MM.1S (cell line): ENCODE measurements around the gene ATOH8.

Experiments used
- DNase-seq: peaks from one replicate; pipeline ENCODE4 v3.0.0-alpha.2; 2015
- H2AFZ ChIP-seq: fragments of 300-600 bp; sonication (generic); 2 replicates; pipeline ENCODE4 v1.6.0; 2016; ENCODE audit warnings: antibody characterized with exemption, low read length
- H3F3A ChIP-seq: fragments of 300-600 bp; sonication (generic); 2 replicates; pipeline ENCODE4 v1.6.1; 2016; ENCODE audit warnings: mild to moderate bottlenecking, antibody characterized with exemption, low read length, moderate library complexity, mixed read lengths; ENCODE audit not compliant: insufficient read depth
- H3K27ac ChIP-seq: fragments of 300-600 bp; sonication (generic); 2 replicates; pipeline ENCODE4 v1.5.1; 2016; ENCODE audit warnings: mild to moderate bottlenecking, low read length
- H3K27me3 ChIP-seq: fragments of 300-600 bp; sonication (generic); replicated peaks from 2 replicates; pipeline ENCODE4 v1.6.0; 2016; ENCODE audit warnings: low read length; ENCODE audit not compliant: insufficient read depth
- H3K36me3 ChIP-seq: fragments of 300-600 bp; sonication (generic); replicated peaks from 2 replicates; pipeline ENCODE4 v1.6.1; 2016; ENCODE audit warnings: mild to moderate bottlenecking, low read length, mixed read lengths; ENCODE audit not compliant: insufficient read depth
- H3K4me1 ChIP-seq: fragments of 300-600 bp; sonication (generic); 2 replicates; pipeline ENCODE4 v1.6.1; 2016; ENCODE audit warnings: low read length, mixed read lengths
- H3K4me2 ChIP-seq: fragments of 300-600 bp; sonication (generic); 2 replicates; pipeline ENCODE4 v1.6.0; 2016; ENCODE audit warnings: low read depth, low read length
- H3K4me3 ChIP-seq: fragments of 300-600 bp; sonication (generic); 2 replicates; pipeline ENCODE4 v1.5.1; 2016; ENCODE audit warnings: low read length, mixed read lengths
- H3K79me2 ChIP-seq: fragments of 300-600 bp; sonication (generic); 2 replicates; pipeline ENCODE4 v1.6.1; 2016; ENCODE audit warnings: mixed run types, low read length, mixed read lengths
- H3K9ac ChIP-seq: fragments of 300-600 bp; sonication (generic); 2 replicates; pipeline ENCODE4 v1.6.1; 2016; ENCODE audit warnings: low read length, mixed read lengths
- H3K9me2 ChIP-seq: fragments of 300-600 bp; sonication (generic); replicated peaks from 2 replicates; pipeline ENCODE4 v1.6.1; 2016; ENCODE audit warnings: mild to moderate bottlenecking, low read length, mixed read lengths; ENCODE audit not compliant: insufficient read depth
- H3K9me3 ChIP-seq: fragments of 300-600 bp; sonication (generic); replicated peaks from 2 replicates; pipeline ENCODE4 v1.6.1; 2016; ENCODE audit warnings: mild to moderate bottlenecking, low read length, mixed read lengths; ENCODE audit not compliant: insufficient read depth
- H4K20me1 ChIP-seq: fragments of 300-600 bp; sonication (generic); 2 replicates; pipeline ENCODE4 v1.6.1; 2016; ENCODE audit warnings: mild to moderate bottlenecking, low read length, moderate library complexity, mixed read lengths; ENCODE audit not compliant: insufficient read depth
- EZH2 ChIP-seq: fragments of 300-600 bp; sonication (generic); optimal IDR thresholded peaks from 2 replicates; pipeline ENCODE3; 2017; ENCODE audit warnings: low read depth, mild to moderate bottlenecking, antibody characterized with exemption, low read length, mixed read lengths
- EZH2phosphoT487 ChIP-seq: fragments of 300-600 bp; sonication (generic); IDR thresholded peaks from 2 replicates; pipeline ENCODE4 v1.6.1; 2018; ENCODE audit warnings: antibody characterized with exemption, low read length
- TF ChIP-seq, protein P1 (sequence below): fragments of 300-600 bp; sonication (generic); IDR thresholded peaks from 2 replicates; pipeline ENCODE4 v1.5.1; 2016; ENCODE audit warnings: antibody characterized with exemption, low read length, mixed read lengths

Gene ATOH8

DNA sequence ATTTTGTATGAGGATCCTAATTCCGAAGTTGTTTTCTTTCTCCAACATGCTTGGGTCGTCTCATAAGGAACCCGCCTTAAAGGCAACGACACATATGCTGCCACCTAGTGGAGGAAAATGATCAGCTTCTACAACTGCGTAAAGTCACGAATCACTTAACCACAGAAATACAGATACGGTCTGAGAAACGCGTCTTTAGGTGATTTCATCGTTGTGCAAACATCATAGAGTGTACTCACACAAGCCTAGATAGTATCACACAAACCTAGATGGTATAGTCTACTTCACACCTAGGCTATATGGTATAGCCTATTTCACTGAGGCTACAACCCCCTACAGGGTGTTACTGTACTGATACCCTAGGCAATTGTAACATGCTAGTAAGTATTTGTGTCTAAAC, 46.5 kb upstream of the ATOH8 start:
- Histone ChIP-seq H3K9me3 (no peaks in the 10 kb centered on the region), H3K9me2 (no peaks in the 10 kb centered on the region), H3K79me2 (no peaks in the 10 kb centered on the region), H3K36me3 (no peaks in the 10 kb centered on the region), H3K4me1 (peaks cover 63% of the 10 kb centered on the region), H3F3A (peaks cover 11% of the 10 kb centered on the region), H3K4me3 (no peak overlapping the region), H3K27ac (no peak overlapping the region), H2AFZ (peak overlapping the region; percentile 29), H3K27me3 (no peaks in the 10 kb centered on the region), H4K20me1 (no peaks in the 10 kb centered on the region), H3K9ac (no peak overlapping the region), H3K4me2 (peak overlapping the region; percentile 20; the same call in 1 of the 2 replicates)
- DNase-seq = peak; percentile 89
- TF ChIP-seq, protein P1, sequence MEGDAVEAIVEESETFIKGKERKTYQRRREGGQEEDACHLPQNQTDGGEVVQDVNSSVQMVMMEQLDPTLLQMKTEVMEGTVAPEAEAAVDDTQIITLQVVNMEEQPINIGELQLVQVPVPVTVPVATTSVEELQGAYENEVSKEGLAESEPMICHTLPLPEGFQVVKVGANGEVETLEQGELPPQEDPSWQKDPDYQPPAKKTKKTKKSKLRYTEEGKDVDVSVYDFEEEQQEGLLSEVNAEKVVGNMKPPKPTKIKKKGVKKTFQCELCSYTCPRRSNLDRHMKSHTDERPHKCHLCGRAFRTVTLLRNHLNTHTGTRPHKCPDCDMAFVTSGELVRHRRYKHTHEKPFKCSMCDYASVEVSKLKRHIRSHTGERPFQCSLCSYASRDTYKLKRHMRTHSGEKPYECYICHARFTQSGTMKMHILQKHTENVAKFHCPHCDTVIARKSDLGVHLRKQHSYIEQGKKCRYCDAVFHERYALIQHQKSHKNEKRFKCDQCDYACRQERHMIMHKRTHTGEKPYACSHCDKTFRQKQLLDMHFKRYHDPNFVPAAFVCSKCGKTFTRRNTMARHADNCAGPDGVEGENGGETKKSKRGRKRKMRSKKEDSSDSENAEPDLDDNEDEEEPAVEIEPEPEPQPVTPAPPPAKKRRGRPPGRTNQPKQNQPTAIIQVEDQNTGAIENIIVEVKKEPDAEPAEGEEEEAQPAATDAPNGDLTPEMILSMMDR = peak; percentile 89
- no peak for TF ChIP-seq EZH2

DNA sequence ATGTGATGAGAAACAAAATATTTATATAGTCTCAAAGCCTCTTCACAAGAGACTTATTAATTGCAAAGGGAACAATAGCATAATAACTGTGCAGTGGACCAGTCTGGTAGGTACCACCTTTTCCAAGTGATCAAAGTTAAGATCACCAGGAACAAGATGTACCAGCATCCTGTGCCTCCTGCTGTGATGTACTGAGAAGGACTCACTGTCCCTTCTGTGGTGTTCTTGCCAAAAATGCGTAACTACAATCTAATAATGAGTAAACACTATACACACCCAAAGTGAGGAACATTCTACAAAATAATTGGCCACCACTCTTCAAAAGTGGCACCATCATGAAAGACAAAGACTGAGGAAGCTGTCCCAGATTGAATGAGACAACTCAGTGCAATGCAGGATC, 45.1 kb upstream of the ATOH8 start:
- Histone ChIP-seq H3F3A (peaks cover 11% of the 10 kb centered on the region), H4K20me1 (no peaks in the 10 kb centered on the region), H3K27me3 (no peaks in the 10 kb centered on the region), H3K4me2 (no peak overlapping the region), H3K9ac (no peak overlapping the region), H3K9me3 (no peaks in the 10 kb centered on the region), H3K36me3 (no peaks in the 10 kb centered on the region), H2AFZ (no peak overlapping the region), H3K9me2 (no peaks in the 10 kb centered on the region), H3K4me1 (peaks cover 53% of the 10 kb centered on the region), H3K4me3 (no peak overlapping the region), H3K27ac (no peak overlapping the region), H3K79me2 (no peaks in the 10 kb centered on the region)
- TF ChIP-seq EZH2 (no peak), EZH2phosphoT487 (no peak)
- TF ChIP-seq, protein P1 = no peak
- DNase-seq = no peak

DNA sequence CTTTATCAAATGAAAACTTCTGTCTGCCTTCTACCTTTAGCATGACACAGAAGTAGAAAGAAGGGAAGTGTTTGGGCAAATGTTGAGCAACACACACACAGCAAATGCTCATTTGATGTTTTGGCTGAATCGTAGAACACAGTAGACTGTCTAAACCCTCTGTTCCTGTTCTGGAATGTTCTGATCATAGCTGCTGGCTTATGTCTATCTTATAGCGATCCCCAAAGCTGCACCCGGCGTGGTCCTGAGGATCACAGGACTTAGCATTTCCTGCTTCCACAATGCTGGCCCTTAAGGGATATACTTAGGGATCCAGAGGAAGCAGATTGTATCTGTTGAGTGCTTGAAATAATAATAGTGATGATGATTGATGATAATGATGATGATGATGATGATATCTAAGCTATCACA, 44.4 kb upstream of the ATOH8 start:
- no peak overlapping the region for H3K9ac ChIP-seq

More for the DNA sequence above, 44.4 kb upstream of the ATOH8 start:
- Histone ChIP-seq H3K4me1 (peaks cover 46% of the 10 kb centered on the region), H3K79me2 (no peaks in the 10 kb centered on the region), H3K4me3 (no peak overlapping the region), H3K9me3 (no peaks in the 10 kb centered on the region), H3K9me2 (no peaks in the 10 kb centered on the region), H3K27ac (no peak overlapping the region), H3K4me2 (no peak overlapping the region), H3K36me3 (no peaks in the 10 kb centered on the region), H4K20me1 (no peaks in the 10 kb centered on the region), H2AFZ (no peak overlapping the region), H3F3A (peaks cover 11% of the 10 kb centered on the region), H3K27me3 (no peaks in the 10 kb centered on the region)
- TF ChIP-seq EZH2 (no peak), EZH2phosphoT487 (no peak)
- TF ChIP-seq, protein P1 = no peak
- no peak for DNase-seq
